ENCODE data around the gene TAAR9.

The TAAR9 gene

GRCh38 chr6:132515386-132515785 is 22.7 kb upstream of the TAAR9 start:
- no peak overlapping the region for H3K27ac ChIP-seq
- H3K4me3 ChIP-seq (ENCODE audit: low read depth, low read length), result no peak overlapping the region
- no peak for TF ChIP-seq CTCF (IDR thresholded peaks at IDR 0.05; ENCODE audit: low read depth, low read length, missing control alignments)
- in situ Hi-C loops (cut with HindIII; ENCODE audit: low pct_ligation_motif_present, low sequenced_read_pairs), result no loop called here
- H3K36me3 ChIP-seq (replicated peaks), result no peaks in the 10 kb centered on the region
- no peaks in the 10 kb centered on the region for H3K27me3 ChIP-seq (replicated peaks)
- no peak for DNase-seq

DNA sequence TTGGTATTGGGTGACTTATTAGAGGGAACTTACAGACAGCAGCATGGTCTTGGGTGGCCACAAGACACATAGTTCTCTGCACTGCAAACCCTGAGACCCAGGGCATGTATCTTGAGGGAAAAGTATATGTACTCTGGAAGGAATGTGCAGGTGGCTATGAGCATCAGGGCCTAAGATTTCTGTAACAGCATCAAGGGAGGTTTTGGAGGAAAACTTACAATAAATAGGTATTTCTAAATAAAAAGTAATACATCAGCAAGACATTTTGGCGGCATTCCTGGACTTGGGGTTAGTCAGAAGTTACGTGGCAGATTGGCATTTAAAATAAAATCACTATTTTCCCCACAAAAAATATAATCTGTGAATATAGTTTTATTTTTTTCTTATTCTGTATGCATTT is 17.1 kb upstream of the TAAR9 start:
- DNase-seq, result no peak

GRCh38 chr6:132524646-132525045 is 13.4 kb upstream of the TAAR9 start:
- H3K36me3 ChIP-seq (replicated peaks), result no peaks in the 10 kb centered on the region
- in situ Hi-C loops (cut with HindIII; ENCODE audit: low pct_ligation_motif_present, low sequenced_read_pairs), result no loop called here
- DNase-seq, result no peak
- TF ChIP-seq CTCF (IDR thresholded peaks at IDR 0.05; ENCODE audit: low read depth, low read length, missing control alignments), result no peak
- H3K4me3 ChIP-seq (ENCODE audit: low read depth, low read length), result no peak overlapping the region
- H3K27me3 ChIP-seq (replicated peaks), result no peaks in the 10 kb centered on the region
- H3K27ac ChIP-seq, result no peak overlapping the region

More for the DNA sequence above, 17.1 kb upstream of the TAAR9 start:
- no peak for TF ChIP-seq CTCF (IDR thresholded peaks at IDR 0.05; ENCODE audit: low read depth, low read length, missing control alignments)
- Histone ChIP-seq H3K4me3 (ENCODE audit: low read depth, low read length) (no peak overlapping the region), H3K36me3 (replicated peaks) (no peaks in the 10 kb centered on the region), H3K27me3 (replicated peaks) (no peaks in the 10 kb centered on the region), H3K27ac (no peak overlapping the region)
- in situ Hi-C loops (cut with HindIII; ENCODE audit: low pct_ligation_motif_present, low sequenced_read_pairs), result no loop called here

GRCh38 chr6:132525866-132526265 is 12.2 kb upstream of the TAAR9 start:
- H3K27me3 ChIP-seq (replicated peaks), result no peaks in the 10 kb centered on the region
- in situ Hi-C loops (cut with HindIII; ENCODE audit: low pct_ligation_motif_present, low sequenced_read_pairs), result no loop called here
- no peak for DNase-seq

GRCh38 chr6:132526461-132526860 is 11.6 kb upstream of the TAAR9 start:
- TF ChIP-seq CTCF (IDR thresholded peaks at IDR 0.05; ENCODE audit: low read depth, low read length, missing control alignments), result no peak
- H3K36me3 ChIP-seq (replicated peaks), result no peaks in the 10 kb centered on the region
- no peak overlapping the region for H3K4me3 ChIP-seq (ENCODE audit: low read depth, low read length)
- H3K27ac ChIP-seq, result no peak overlapping the region
- in situ Hi-C loops (cut with HindIII; ENCODE audit: low pct_ligation_motif_present, low sequenced_read_pairs), result no loop called here
- no peaks in the 10 kb centered on the region for H3K27me3 ChIP-seq (replicated peaks)
- DNase-seq, result no peak

More at GRCh38 chr6:132525866-132526265, 12.2 kb upstream of the TAAR9 start:
- H3K4me3 ChIP-seq (ENCODE audit: low read depth, low read length), result no peak overlapping the region
- no peak for TF ChIP-seq CTCF (IDR thresholded peaks at IDR 0.05; ENCODE audit: low read depth, low read length, missing control alignments)
- H3K36me3 ChIP-seq (replicated peaks), result no peaks in the 10 kb centered on the region
- no peak overlapping the region for H3K27ac ChIP-seq

DNA sequence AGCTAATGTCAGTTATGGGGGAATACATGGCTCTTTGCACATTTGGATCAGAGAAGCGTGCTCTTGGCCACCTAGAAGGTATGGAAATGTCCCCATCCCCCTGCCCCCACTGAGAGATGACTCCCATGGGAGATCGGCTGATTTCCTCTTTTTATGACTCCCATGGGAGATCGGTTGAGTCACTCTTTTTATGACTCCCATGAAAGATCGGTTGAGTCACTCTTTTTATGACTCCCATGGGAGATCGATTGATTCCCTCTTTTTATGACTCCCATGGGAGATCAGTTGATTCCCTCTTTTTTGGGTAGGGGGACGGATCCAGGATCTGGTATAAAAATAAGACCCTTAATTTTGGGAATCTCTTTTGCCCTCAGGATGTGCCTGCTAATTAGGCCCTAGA is 10.3 kb upstream of the TAAR9 start:
- no peak for TF ChIP-seq CTCF (IDR thresholded peaks at IDR 0.05; ENCODE audit: low read depth, low read length, missing control alignments)
- H3K4me3 ChIP-seq (ENCODE audit: low read depth, low read length), result no peak overlapping the region
- DNase-seq, result no peak
- in situ Hi-C loops (cut with HindIII; ENCODE audit: low pct_ligation_motif_present, low sequenced_read_pairs), result no loop called here
- H3K27ac ChIP-seq, result no peak overlapping the region
- H3K27me3 ChIP-seq (replicated peaks), result no peaks in the 10 kb centered on the region
- H3K36me3 ChIP-seq (replicated peaks), result no peaks in the 10 kb centered on the region

Measured in brain microvascular endothelial cell (primary cell).